ENCODE data around the gene GALNT9.

DNA sequence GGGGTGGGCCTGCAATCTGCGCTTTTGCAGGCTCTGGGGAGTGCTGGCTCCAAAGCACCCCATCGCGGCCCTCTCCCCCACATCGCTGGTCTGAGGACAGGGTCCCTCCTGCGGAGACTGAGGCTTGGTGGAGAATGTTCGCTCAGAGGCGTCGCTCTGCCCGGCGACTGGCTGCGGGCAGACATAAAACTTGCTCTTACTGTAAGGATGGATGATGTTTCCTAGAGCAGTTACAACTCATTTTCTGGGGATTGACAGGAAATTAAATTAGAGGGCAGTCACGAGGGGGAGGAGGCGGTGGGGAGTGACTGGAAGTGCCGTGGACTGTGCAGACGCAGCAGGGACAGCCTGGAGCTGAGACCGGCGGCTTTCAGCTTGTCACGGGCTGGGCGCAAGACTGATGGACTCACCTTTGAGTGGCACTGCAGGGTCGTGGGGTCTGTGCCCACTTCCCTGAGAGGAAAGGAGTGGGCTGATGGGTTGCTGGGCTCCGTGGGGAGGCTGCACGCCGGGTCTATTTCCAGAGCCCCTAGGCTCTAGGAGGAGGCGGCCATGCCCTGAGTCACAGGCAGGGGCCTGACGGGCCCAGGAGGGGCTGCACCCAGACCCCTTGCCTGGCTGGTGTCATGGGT is 152.4 kb downstream of the GALNT9 start:
- TF ChIP-seq, protein P1, sequence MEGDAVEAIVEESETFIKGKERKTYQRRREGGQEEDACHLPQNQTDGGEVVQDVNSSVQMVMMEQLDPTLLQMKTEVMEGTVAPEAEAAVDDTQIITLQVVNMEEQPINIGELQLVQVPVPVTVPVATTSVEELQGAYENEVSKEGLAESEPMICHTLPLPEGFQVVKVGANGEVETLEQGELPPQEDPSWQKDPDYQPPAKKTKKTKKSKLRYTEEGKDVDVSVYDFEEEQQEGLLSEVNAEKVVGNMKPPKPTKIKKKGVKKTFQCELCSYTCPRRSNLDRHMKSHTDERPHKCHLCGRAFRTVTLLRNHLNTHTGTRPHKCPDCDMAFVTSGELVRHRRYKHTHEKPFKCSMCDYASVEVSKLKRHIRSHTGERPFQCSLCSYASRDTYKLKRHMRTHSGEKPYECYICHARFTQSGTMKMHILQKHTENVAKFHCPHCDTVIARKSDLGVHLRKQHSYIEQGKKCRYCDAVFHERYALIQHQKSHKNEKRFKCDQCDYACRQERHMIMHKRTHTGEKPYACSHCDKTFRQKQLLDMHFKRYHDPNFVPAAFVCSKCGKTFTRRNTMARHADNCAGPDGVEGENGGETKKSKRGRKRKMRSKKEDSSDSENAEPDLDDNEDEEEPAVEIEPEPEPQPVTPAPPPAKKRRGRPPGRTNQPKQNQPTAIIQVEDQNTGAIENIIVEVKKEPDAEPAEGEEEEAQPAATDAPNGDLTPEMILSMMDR (IDR thresholded peaks at IDR 0.05) = no peak
- TF ChIP-seq POLR2A (IDR thresholded peaks at IDR 0.05) = no peak

All from lower leg skin (tissue), 3 donors.